ENCODE results near the gene FRMD4A.

GRCh38 chr10:13758312-13758711 is 572.4 kb downstream of the FRMD4A start:
- TF ChIP-seq, protein P1, sequence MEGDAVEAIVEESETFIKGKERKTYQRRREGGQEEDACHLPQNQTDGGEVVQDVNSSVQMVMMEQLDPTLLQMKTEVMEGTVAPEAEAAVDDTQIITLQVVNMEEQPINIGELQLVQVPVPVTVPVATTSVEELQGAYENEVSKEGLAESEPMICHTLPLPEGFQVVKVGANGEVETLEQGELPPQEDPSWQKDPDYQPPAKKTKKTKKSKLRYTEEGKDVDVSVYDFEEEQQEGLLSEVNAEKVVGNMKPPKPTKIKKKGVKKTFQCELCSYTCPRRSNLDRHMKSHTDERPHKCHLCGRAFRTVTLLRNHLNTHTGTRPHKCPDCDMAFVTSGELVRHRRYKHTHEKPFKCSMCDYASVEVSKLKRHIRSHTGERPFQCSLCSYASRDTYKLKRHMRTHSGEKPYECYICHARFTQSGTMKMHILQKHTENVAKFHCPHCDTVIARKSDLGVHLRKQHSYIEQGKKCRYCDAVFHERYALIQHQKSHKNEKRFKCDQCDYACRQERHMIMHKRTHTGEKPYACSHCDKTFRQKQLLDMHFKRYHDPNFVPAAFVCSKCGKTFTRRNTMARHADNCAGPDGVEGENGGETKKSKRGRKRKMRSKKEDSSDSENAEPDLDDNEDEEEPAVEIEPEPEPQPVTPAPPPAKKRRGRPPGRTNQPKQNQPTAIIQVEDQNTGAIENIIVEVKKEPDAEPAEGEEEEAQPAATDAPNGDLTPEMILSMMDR (IDR thresholded peaks at IDR 0.05): no peak
- TF ChIP-seq POLR2A (IDR thresholded peaks at IDR 0.05): no peak
